ENCODE data around the gene MAIP1. TPM values are rescaled to one million over a fixed set of nuclear protein-coding genes. Genes with fewer than 3 reads are reported as not detected.
A peak's percentile ranks its signal among the peaks of the same experiment; 100 is the strongest.

The MAIP1 gene
- total RNA-seq, 1 donor from 2014 or later, result 24.9 TPM

DNA sequence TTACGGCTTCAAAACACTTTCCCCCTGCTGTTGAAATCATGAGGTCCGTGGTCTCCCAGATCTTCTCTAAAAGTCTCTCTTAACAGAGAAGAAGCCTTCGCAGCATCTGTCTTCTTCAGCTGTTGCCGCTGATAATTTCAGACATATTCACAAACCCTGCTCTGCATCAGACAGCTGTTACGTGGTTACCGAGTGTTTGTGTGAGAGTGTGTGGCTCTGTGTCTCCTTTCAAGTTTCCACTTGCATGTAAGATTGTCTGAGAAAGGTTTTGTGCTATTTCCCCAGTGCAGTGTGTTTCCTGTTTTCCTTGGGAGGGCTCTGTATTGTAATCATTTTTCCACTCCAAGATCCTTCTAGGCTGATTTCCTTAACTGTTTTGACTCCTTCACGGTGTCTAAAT lies 32.8 kb downstream of the MAIP1 start:
- DNase-seq (ENCODE audit: low read depth in 2 of 2), result peak in 1 of 2 donors; percentile 86

DNA sequence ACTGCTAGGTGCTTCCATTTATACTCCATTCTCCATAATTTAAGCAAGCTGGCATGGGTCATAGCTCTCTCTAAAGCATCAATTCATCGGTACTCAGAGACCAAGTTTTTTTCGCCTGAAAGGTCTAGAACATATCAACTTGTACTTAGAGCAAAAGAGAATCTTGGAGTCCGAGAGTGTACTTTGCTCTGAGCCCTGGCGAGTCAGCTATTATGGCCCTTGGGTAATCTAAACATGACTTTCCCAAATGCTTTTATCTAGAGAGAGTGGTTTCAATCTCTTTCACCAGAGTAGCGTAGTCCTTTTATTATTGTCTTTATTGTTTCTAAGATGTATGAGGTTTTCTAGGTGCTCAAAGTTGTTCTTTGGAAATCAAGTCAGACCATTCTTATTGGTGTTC lies 34.4 kb downstream of the MAIP1 start:
- DNase-seq (ENCODE audit: low read depth in 2 of 2), result no peak

DNA sequence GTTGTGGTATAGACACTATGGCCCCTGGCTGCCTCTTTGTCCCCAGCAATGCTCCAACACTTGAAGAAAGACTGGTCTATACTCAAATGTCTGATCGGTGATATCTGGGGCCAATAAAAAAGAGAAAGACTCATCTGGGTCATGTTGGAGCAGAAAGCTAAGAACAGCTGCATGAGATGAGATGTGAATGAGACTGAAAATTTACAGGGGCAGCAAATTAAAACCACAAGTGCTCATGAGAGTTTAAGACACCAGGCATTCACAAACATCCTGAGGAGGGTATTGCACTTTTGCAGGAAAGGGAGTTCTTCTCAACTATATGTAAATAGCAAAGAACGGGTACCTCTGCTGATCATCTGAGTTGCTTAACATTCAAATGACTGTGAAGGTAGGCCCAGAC lies 36.3 kb downstream of the MAIP1 start:
- DNase-seq (ENCODE audit: low read depth in 2 of 2), result no peak

DNA sequence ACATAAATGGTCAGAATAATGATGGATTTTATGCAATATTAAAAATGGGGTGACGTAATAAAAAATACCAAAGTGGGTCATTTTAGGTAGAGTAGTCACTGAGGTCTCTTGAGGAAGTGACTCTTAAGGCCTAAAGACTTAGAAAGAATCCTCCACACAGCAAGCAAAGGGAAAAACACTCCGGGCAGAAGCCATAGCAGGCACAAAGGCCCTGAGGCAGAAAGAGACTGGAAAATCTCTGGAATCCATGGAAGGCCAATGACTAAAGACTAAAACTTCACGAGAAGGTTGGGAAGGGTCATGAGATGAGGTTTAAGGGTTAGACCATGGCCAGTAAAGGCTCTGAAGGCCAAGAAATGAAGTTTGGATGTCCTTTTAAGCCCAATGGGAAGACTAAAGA lies 36.9 kb downstream of the MAIP1 start:
- DNase-seq (ENCODE audit: low read depth in 2 of 2), result no peak

DNA sequence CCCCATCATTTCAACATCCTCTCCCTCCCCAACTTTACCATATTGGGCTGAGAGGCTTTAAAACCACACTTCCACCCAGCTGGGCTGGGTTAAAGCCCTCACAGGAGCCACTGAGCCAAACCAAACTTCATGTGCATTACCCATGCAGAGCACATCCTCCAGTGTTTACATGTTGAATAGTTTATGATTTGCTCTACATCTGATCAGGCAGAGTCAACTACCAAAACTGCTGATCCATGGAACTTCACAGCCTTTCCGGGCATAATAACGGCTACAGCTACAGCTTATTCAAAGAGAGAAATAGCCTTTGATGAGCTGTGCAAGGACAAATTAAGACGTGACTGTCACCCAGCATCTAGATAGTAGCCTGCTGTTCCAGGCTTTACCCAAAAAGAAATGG lies 39.0 kb downstream of the MAIP1 start:
- no peak for DNase-seq (ENCODE audit: low read depth in 2 of 2)

DNA sequence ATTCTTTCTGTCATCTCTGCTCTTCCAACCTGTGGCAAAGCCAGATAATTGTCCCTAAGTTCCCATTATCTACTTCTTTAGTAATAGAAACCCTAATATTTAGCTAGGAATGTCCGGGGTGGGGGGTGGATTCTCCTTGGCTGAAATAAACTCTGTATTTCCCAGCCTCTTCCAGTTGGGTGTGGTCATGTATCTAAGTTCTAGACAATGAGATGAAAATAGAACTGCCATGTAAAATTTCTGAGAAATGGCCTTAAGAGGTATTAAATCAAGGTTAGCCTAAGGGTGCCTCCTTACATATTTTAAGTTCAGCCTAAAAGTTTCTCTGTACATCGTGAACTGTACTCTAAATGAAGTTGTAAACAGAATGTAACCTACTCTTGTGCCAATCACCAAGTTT lies 39.5 kb downstream of the MAIP1 start:
- DNase-seq (ENCODE audit: low read depth in 2 of 2), result no peak

DNA sequence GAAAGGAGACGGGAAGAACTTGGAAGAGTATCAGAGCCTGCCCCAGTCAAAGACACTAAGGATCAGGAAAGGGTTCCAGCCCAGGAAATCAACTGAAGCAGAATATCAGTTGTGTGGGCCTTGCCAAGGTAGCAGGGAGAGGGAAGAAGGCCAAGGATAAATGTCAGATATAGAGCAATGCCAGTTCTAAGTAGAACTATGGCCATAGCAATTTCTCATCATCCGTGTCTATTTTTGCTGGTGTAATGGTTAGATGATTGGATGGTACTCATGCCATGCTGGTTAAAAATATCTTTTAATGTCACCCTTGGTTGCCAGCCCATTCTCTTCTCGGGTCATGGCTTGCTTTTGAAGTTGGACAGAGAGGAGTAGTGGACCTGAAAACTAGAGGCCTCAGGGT lies 41.9 kb downstream of the MAIP1 start:
- no peak for DNase-seq (ENCODE audit: low read depth in 2 of 2)

DNA sequence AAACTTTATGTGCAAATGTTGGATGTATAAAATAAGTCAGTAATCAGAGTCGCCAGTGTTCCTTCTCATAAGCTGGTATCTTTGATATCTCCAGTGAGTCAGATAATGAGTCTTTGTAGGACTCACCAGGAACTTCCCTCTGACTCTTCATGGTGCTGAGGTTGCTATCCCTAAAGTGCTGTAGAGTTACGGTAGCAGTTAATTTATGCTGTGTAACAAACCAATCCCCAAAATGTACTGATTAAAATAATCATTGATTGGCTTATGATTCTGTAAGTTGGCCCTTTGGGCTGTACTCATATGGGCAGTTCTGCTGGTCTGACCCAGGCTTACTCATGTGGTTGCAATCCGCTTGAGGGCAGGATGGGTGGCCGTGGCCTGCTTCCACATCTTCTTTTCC lies 43.8 kb downstream of the MAIP1 start:
- no peak for DNase-seq (ENCODE audit: low read depth in 2 of 2)

DNA sequence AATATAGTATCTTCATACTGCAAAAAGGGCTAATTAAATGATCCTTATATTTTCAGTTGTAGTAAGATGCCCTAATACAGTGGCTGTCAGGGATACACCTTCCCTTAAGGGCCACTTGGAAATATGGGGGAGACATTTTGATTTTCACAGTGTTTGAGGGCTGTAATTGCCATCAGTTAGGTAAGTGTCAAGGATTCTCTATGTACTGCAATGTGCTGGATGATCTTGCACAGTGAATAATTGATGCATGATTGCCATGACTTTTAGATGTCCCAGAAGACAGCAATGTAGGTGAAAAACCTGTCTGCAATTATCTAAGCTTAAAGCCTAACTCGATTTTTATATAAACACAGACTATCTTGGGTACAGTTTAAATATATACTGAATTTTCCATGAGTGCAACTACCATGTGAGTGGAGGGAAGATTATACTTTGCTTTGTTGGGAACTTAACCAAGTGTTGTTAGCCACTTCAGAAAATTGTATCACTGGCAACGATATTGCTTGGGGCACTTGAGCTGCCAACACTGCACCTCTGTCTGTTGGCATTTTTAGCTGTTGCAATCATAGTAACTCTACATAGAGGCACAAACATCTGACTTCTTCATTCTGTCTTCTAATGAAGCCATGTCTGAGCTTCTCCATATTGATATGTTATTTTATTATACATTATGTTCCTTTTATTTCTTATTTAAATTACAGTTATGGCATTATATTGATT lies 45.2 kb downstream of the MAIP1 start:
- DNase-seq (ENCODE audit: low read depth in 2 of 2), result no peak

DNA sequence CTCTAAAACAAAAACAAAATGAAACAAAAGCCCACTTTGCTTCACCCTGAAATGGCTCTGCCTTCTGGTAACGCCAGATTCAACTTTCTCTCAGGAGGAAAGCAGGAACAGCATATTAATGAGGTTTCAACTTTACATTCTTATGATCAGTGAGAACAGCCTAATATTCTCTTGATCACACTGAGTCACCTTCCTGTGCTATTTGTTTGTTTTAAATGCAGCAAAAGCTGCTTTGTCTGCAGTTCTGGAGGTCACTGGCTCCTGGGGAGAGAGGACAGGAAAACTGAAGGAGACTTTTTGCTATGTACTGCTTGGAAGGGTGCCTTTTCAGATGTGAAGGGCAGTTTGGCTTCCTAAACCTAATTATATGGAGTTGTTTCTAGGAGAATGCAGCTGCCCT lies 48.1 kb downstream of the MAIP1 start:
- peak in 1 of 2 donors; percentile 51 for DNase-seq (ENCODE audit: low read depth in 2 of 2)

DNA sequence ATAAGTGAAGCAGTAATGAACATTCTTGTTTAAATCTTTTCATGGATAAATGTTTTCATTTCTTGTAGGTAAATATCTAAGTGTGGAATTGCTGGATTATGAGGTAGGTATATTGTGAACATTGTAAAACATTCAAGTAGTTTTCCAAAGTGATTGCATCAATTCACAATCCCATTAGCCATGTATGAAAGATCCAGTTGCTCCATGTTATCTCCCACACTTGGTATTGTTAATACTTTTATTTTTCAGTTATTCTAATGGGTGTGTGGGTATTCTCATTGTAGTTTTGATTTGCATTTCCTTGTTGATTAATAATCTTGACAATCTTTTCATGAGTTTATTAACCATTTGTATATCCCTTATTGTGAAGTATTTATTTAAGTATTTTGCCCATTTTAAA lies 50.3 kb downstream of the MAIP1 start:
- no peak for DNase-seq (ENCODE audit: low read depth in 2 of 2)

DNA sequence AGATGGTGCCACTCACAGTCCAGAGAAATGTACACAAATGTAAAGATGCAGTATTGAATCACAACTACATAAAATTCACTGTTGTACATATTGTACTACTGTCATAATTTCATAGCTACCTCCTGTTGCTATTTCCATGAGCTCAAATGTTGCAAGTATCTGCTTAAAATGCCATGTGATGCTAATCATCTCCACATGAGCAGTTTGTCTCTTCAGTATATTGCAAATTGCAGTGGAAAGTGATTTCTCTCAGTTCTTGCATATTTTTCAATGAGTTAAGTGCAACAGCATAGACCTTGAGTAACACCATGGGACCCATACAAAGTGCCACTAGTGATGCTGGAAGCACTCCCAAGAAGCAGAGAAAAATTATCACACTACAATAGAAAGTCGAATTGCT lies 51.9 kb downstream of the MAIP1 start:
- no peak for DNase-seq (ENCODE audit: low read depth in 2 of 2)

DNA sequence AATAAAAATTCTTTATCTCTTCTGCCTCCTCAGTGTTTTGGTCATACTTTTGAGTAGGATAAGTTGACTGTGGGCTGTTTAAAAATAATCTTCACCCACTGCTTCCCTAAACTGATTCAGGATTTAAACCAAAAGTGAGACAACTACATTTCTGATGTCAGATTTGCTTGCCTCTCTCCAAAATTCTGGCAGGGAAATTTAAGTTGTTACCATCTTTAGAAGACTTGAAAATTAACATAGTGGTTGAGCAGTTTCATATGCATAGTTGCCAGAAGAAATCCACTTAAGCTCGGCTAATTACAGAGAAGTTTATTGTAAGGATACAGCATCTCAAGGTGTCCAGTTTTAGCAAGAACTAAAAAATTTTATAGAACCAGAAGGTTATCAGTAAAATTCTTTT lies 57.0 kb downstream of the MAIP1 start:
- DNase-seq (ENCODE audit: low read depth in 2 of 2), result no peak

Other genes starting within 250 kb of the MAIP1 start
- 0.38 and 0.90 TPM in 2 replicates for gene FTCDNL1, start 104.4 kb upstream of the MAIP1 start, total RNA-seq
- gene C2orf69, start 44.3 kb upstream of the MAIP1 start, total RNA-seq, result 6.4 and 9.2 TPM in 2 replicates
- gene TYW5, start 91 bp upstream of the MAIP1 start, total RNA-seq, result 4.2 and 5.1 TPM in 2 replicates